HG02943 (cell line): ENCODE data around the gene NFE2L1.
A peak's percentile ranks its signal among the peaks of the same experiment; 100 is the strongest.
"Not testable (repeated sequence)": the region's sequence is repeated elsewhere in the genome, so short reads cannot be mapped to it uniquely, and the experiment has no call there.

Source experiments
- ATAC-seq: cut with Tn5 transposase; IDR thresholded peaks from one replicate; pipeline ENCODE4 v1.9.1; 2021; ENCODE audit warnings: mild to moderate bottlenecking, low read depth, moderate library complexity; ENCODE audit not compliant: unreplicated experiment

The NFE2L1 gene

GRCh38 chr17:48066656-48067055 is 18.5 kb downstream of the NFE2L1 start:
- ATAC-seq = no peak

DNA sequence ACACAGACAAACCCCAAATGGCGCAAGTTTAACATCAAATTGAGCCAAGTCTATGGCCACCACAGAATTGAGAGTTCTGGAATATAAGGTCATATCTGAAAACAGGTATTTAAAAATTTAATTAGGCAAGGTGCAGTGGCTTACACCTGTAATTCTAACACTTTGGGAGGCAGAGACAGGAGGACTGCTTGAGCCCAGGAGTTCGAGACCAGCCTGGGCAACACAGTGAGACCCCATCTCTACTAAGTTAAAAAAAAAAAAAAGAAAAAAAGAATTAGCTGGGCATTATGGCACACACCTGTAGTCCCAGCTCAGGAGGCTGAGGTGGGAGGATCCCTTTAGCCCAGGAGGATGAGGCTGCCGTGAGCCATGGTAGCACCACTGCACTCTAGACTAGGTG is 19.1 kb downstream of the NFE2L1 start:
- no peak for ATAC-seq

DNA sequence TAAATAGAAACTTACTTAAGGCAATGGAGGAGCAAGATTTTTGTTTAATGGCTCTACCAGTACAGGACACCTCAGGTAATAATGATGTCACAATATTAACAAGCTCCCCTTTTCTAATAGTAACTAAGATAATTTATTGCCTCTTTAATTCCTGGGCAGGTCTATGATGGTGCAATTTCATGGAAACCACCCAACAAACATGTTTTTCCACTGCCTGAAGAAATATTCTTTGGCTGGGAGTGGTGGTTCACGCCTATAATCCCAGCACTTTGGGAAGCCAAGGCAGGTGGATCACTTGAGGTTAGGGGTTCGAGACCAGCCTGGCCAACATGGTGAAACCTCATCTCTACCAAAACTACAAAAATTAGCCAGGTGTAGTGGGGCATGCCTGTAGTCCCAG is 19.6 kb downstream of the NFE2L1 start:
- ATAC-seq = not testable (repeated sequence)

- ATAC-seq = no peak
Observed at GRCh38 chr17:48068491-48068961, 20.4 kb downstream of the NFE2L1 start.

DNA sequence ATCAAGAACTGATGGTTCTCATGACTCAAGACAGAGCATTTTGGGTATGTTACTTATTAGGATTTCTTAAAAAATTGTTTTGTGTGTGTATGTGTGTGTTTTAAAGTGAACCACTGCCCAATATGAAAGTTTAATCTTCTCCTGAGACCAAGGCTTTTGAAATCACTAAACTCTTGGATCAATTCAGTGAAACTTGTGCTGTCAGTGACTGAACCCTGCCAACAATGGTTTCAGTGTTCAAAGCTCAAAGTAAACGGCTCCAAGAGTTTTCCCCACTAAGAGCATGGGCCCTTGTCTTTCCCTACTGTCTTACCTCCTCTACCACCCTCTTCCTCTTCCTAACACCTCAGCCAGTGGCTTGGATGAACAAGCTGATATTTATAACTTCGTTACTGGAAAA is 22.0 kb downstream of the NFE2L1 start:
- ATAC-seq = no peak

- no peak for ATAC-seq
Observed at GRCh38 chr17:48071654-48072053, 23.5 kb downstream of the NFE2L1 start.

DNA sequence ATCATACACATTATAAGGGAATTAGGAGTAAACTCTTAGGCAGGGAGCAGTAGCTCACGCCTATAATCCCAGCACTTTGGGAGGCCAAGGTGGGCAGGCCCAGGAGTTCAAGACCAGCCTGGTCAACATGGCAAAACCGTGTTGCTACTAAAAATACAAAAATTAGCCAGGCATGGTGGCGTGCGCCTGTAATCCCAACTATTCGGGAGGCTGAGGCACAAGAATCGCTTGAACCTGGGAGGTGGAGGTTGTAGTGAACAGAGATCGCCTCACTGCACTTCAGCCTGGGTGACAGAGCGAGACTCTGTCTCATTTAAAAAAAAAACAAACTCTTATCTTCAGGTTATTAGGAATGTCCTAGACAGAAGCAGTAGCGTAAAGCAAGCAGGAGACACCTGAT is 24.7 kb downstream of the NFE2L1 start:
- ATAC-seq = not testable (repeated sequence)

- ATAC-seq = not testable (repeated sequence)
Observed at GRCh38 chr17:48073566-48074094, 25.5 kb downstream of the NFE2L1 start.

DNA sequence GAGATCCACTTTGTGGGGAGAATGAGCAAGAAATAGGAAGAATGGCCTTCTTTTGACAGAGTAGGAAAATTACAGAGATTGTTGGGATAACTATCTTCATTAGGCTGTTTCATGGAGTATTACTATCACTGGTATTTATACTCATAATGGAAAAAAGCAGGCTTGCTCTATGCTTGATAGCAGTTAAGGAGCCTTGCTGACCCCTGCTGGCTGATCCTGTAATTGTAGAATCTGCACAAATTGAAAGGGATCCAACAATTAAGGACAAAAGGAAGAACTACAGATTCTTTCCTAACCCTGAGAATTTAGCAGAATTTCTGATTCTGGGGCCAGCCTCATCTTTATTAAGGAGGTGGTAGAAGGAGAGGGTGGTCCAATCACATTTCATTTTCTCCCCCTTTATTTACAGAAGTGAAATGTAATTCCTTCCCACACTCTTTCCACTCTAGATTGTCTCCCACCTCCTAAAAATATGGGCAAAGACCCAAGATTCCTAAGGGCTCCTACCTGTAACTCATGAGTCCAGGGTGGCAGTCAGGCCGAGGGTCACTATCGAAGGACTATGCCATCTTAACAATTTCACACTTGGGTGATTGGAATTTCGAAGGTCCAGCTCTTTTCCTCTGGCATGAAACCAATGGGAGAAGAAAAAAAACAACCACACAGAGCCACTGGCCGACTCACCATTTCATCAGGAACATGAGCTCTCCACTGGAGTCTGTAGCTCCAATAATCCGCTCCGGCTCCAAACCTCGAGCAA is 26.3 kb downstream of the NFE2L1 start:
- no peak for ATAC-seq

GRCh38 chr17:48077152-48077551 is 29.0 kb downstream of the NFE2L1 start:
- ATAC-seq = not testable (repeated sequence)

- no peak for ATAC-seq
Observed at GRCh38 chr17:48081858-48082257, 33.7 kb downstream of the NFE2L1 start.

GRCh38 chr17:48084932-48085331 is 36.8 kb downstream of the NFE2L1 start:
- ATAC-seq = no peak

DNA sequence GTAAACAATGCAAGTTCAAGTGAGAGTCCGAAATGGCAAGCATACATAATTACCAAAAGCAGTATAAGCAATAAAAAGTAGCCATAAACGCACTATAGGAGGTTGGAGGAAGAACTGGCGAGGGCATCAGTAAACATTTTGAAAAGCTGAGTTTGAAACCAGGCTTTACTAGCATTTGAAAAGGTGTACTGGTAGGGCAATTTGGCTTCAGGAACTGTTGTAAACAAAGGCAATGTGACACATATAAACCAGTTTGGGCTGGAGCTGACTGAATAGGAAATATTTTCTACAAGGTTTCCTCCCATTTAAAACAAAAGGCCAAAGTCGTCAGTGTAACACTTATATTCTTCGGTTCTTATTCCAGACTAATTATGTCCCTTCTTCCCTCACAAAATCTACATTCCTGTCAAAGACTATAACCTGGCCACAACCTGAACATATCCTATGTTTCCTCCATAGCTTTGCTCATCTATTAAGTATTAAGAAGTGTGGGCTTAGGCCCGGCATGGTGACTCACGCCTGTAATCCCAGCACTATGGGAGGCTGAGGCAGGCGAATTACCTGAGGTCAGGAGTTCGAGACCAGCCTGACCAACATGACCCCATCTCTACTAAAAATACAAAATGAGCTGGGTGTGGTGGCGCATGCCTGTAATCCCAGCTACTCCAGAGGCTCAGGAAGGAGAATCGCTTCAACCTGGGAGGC is 45.3 kb downstream of the NFE2L1 start:
- no peak for ATAC-seq

DNA sequence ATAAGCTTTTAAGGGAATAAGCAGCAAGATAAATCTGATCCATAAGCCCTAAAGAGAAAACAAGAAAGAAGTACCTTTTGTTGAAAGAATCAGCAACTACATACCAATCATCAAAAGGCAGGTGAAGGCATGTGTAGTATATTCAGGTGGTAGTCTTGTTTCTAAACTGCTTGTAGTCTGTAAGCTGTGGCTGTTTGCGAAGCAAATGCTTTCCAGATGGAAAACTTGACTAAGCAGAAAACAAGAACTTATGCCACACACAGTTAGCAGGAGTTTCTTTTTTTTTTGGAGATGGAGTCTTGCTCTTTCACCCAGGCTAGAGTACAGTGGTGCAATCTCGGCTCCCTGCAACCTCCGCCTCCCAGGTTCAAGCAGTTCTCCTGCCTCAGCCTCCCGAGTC is 47.5 kb downstream of the NFE2L1 start:
- ATAC-seq = no peak

- no peak for ATAC-seq
Observed at GRCh38 chr17:48100160-48100559, 52.0 kb downstream of the NFE2L1 start.

DNA sequence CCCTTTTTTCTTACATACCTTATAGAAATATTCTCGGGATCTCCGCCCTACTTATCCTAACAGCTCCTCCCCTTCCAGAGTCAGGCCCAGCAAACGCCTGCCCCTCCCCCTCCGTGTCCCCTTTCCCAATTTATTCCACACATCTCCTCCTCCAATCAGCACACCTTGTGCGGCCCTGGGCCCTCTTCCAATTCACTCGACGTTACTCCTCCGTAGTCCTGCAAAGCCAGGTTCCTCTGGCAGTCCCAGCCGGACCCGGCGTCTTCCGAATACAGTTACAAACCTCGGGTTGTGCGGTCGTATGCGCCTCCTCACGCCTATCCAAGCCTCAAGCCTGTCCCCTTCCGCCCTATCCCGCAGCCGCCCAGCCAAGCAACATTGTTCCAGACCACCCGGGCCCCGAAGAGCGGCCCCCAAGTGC is 52.4 kb downstream of the NFE2L1 start:
- ATAC-seq = no peak

DNA sequence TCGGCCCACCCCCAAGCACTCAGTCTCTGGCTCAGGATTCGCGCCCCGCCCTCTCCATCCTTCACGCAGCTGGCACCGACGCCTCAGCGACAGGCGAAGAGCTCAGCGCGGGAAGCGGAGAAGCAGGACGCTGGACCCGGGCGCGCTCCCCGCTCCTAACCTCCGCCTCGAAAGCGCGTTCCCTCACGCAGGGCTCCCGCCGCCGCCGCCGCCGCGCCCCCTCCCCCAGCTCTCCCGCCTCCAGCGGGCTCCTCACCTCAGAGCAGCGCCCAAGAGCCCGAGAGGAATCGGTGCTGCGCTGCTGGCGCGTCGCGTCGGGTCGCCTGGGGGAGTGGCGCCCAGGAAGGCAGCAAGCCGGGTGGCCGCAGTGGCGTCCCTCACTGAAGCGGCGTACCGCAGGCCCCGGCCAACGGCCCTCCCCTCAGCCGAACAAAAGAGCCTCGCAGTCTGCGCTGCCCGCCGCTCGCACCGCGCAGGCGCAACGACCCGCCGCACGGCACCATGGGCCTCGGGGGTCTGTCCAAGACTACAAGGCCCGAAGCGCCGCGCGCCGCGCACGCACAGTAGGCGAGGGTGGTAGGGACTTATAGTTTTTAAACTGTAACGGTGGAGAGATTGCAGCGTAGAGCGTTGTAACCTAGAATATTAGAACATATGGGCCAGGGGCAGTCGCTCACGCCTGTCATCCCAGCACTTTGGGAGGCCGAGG is 53.0 kb downstream of the NFE2L1 start, which contains the start of gene CBX1:
TSS of gene CBX1 (minus strand) at position 467 of the 709 bp plus-strand sequence. CDS start 24,474 bp downstream, outside the sequence.
- ATAC-seq = peak; percentile 77

DNA sequence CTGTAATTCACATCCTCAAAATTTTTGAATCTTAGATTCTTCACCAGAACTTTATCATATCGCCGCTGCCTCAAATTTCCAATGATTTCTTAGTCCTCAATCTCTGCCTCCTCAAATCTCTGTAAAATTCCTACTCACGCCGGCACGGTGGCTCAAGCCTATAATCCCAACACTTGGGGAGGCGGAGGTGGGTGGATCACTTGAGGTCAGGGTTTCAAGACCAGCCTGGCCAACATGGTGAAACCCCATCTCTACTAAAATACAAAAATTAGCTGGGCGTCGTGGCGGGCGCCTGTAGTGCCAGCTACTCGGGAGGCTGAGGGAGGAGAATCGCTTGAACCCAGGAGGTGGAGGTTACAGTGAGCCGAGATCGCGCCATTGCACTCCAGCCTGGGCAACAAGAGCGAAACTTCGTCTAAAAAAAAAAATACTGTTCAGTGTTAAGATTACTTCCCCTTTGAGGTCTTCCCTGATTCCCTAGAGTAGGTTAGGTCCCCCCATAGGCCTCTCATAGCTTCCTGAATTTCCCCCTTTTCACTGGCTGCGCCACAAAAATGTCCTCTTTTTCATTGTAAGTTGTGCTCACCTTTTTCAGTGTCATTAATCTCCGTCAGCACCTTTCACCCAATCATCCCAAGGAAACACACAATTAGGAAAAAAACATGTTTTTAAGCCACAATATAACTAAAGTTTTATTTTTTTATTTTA is 54.0 kb downstream of the NFE2L1 start:
- ATAC-seq = no peak

- ATAC-seq = no peak
Observed at GRCh38 chr17:48102798-48103715, 54.9 kb downstream of the NFE2L1 start.
